22Rv1 (cell line): ENCODE results near the gene CD48.

Experiments used
- CTCF ChIP-seq: fragments of 450-650 bp; IDR thresholded peaks from 2 replicates; pipeline ENCODE4 v1.5.1; 2017; ENCODE audit warnings: mild to moderate bottlenecking
- ZFX ChIP-seq: fragments of 450-650 bp; IDR thresholded peaks from 2 replicates; pipeline ENCODE4 v1.6.1; 2017; ENCODE audit warnings: antibody characterized with exemption, borderline replicate concordance

GRCh38 chr1:160682983-160683865, 28.4 kb downstream of the CD48 start:
- TF ChIP-seq CTCF: no peak
- no peak for TF ChIP-seq ZFX
